A673 (cell line): ENCODE results near the gene CLSTN1. TPM values are rescaled to one million over a fixed set of nuclear protein-coding genes. Genes with fewer than 3 reads are reported as not detected.

ENCODE experiments used
- BruUV-seq: library from RNA; stranded (reverse); fragments of 400-500 nt; replicated peaks from 2 replicates; lab custom pipeline; 2021; lab: Mats Ljungman, UMichigan
- CTCF ChIA-PET: fragments of 300-600 bp; sonication (Branson Sonifier 250); formaldehyde crosslinking; loops from one replicate; lab custom pipeline; 2022; ENCODE audit warnings: antibody characterized with exemption; lab: Charles Lee
- POLR2A ChIA-PET: fragments of 300-600 bp; sonication (Branson Sonifier 250); formaldehyde crosslinking; loops from one replicate; lab custom pipeline; 2022; ENCODE audit warnings: antibody characterized with exemption; ENCODE audit not compliant: low non-redundant PET; lab: Charles Lee
- DNase-seq: peaks from one replicate; pipeline ENCODE4 v3.0.0-alpha.2; 2015; ENCODE audit warnings: low spot score
- H3K27ac ChIP-seq: fragments of 200-600 bp; sonication (generic); 2 replicates; pipeline ENCODE4 v1.5.1; 2016; ENCODE audit warnings: mixed run types, low read depth, mild to moderate bottlenecking, mixed read lengths, antibody characterized with exemption, low read length; ENCODE audit not compliant: poor library complexity, severe bottlenecking
- H3K27me3 ChIP-seq: fragments of 200-600 bp; sonication (generic); replicated peaks from 2 replicates; pipeline ENCODE4 v1.6.1; 2017; ENCODE audit warnings: mixed run types, low read depth, mild to moderate bottlenecking, mixed read lengths, antibody characterized with exemption, low read length; ENCODE audit not compliant: insufficient read depth, poor library complexity
- H3K36me3 ChIP-seq: fragments of 200-600 bp; sonication (generic); 2 replicates; pipeline ENCODE4 v1.6.1; 2016; ENCODE audit warnings: mixed run types, mild to moderate bottlenecking, mixed read lengths, antibody characterized with exemption, low read length; ENCODE audit not compliant: insufficient read depth, poor library complexity, severe bottlenecking
- H3K4me1 ChIP-seq: fragments of 200-600 bp; sonication (generic); 2 replicates; pipeline ENCODE4 v1.6.1; 2017; ENCODE audit warnings: mixed run types, mild to moderate bottlenecking, mixed read lengths, antibody characterized with exemption, low read length; ENCODE audit not compliant: insufficient read depth, poor library complexity, severe bottlenecking
- H3K4me3 ChIP-seq: fragments of 200-600 bp; sonication (generic); 2 replicates; pipeline ENCODE4 v1.5.1; 2016; ENCODE audit warnings: low read depth, mixed run types, mild to moderate bottlenecking, mixed read lengths, low read length; ENCODE audit not compliant: poor library complexity, severe bottlenecking
- H3K9me3 ChIP-seq: fragments of 200-600 bp; sonication (generic); 2 replicates; pipeline ENCODE4 v1.6.1; 2016; ENCODE audit warnings: mixed run types, low read depth, mild to moderate bottlenecking, mixed read lengths, antibody characterized with exemption, low read length; ENCODE audit not compliant: poor library complexity, severe bottlenecking
- EZH2 ChIP-seq: fragments of 200-600 bp; sonication (generic); IDR thresholded peaks from 2 replicates; pipeline ENCODE4 v1.6.1; 2017; ENCODE audit warnings: borderline replicate concordance, low read depth, mild to moderate bottlenecking, mixed read lengths, antibody characterized with exemption, low read length; ENCODE audit not compliant: poor library complexity, severe bottlenecking
- intact Hi-C: fragments of 100-400 bp; cut with micrococcal nuclease; formaldehyde crosslinking; loops from one replicate; pipeline ENCODE4 v1.10.0; 2022; ENCODE audit not compliant: unreplicated experiment
- total RNA-seq: library from RNA; stranded (reverse); gene quantifications from 2 replicates; pipeline ENCODE4 v1.2.3, GENCODE V29; 2021
- TF ChIP-seq, protein P1 (sequence below): fragments of 300-800, 200-600 bp; sonication (generic); conservative IDR thresholded peaks from 2 replicates; pipeline ENCODE4 v1.5.1; 2017; ENCODE audit warnings: low read depth, mild to moderate bottlenecking, antibody characterized with exemption, low read length, moderate library complexity, mixed read lengths

Gene CLSTN1
- total RNA-seq, 1 experiment from 2014 or later = 77.4 TPM

DNA sequence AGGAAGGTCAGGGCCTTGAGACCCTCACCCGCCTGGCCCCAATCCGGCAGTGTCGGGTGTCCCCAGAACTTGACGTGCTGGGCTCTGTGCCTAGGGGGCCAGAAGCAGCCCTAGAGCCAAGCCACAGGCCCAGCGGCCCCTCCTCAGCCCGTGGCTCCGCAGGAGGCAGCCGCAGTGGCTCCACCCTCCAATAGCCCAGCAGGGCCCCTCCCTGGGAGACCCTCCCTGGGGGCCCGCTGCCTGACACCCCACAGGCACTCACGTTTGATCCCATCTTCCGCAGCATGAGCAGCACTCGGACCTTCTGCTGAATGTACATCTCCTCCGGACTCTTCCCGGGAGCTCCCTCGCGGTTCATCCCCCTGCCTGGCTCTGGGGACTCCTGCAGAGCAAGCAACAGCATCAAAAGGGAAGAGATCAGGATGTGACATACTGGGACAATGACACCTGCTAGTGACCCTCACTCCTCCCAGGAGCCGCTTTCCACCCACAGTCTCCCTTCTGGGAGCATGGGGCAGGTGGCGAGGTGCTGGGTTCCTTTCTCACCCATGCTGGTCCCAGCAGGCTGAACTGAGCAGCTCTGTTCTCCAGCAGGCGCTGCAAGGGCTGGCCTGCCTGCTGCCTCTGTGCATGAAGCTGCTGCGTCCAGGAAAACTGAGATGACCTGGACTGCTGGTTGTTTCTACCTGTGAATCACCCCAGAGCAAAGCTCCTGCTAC is 48.1 kb upstream of the CLSTN1 start:
- CTCF ChIA-PET = interaction anchor here (0.6 kb wide), 2 partner anchors 42 to 207 kb away, joined by 5 to 12 read pairs; no protein-coding TSS in a partner anchor
- Histone ChIP-seq H3K4me1 (peaks cover 10% of the 10 kb centered on the region), H3K27ac (no peak overlapping the region), H3K9me3 (no peaks in the 10 kb centered on the region), H3K4me3 (no peak overlapping the region), H3K36me3 (no peaks in the 10 kb centered on the region), H3K27me3 (no peaks in the 10 kb centered on the region)
- BruUV-seq = no TSS peak
- POLR2A ChIA-PET = no interaction called here
- DNase-seq = no peak
- intact Hi-C loops = no loop called here
- TF ChIP-seq, protein P1, sequence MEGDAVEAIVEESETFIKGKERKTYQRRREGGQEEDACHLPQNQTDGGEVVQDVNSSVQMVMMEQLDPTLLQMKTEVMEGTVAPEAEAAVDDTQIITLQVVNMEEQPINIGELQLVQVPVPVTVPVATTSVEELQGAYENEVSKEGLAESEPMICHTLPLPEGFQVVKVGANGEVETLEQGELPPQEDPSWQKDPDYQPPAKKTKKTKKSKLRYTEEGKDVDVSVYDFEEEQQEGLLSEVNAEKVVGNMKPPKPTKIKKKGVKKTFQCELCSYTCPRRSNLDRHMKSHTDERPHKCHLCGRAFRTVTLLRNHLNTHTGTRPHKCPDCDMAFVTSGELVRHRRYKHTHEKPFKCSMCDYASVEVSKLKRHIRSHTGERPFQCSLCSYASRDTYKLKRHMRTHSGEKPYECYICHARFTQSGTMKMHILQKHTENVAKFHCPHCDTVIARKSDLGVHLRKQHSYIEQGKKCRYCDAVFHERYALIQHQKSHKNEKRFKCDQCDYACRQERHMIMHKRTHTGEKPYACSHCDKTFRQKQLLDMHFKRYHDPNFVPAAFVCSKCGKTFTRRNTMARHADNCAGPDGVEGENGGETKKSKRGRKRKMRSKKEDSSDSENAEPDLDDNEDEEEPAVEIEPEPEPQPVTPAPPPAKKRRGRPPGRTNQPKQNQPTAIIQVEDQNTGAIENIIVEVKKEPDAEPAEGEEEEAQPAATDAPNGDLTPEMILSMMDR = no peak
- no peak for TF ChIP-seq EZH2

DNA sequence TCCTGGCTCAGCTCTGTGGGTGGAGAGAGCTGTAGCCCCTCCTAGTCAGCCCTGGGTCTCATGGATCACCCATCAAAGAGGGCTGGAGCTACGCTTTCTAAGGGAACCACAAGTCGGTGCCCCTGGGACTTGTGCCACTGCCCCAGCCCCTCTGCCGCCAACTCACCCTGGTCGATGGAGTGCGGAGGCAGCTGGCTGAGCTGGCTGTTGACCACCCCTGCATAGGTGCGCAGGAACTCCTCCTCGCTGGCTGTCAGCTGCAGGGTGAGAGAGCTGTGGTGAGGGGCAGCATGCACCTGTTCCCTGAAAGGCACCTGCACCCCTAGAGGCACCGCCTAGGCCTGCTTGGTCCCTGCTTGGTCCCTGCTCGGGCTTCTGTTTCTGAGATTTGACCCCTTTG is 47.3 kb upstream of the CLSTN1 start:
- no peak overlapping the region for H3K4me3 ChIP-seq
- H3K27me3 ChIP-seq = no peaks in the 10 kb centered on the region
- BruUV-seq = no TSS peak
- no peak for TF ChIP-seq EZH2
- TF ChIP-seq, protein P1 = no peak
- H3K4me1 ChIP-seq = peaks cover 10% of the 10 kb centered on the region
- no peaks in the 10 kb centered on the region for H3K9me3 ChIP-seq
- ChIA-PET POLR2A (no interaction called here), CTCF (interaction anchor here (0.6 kb wide), 1 partner anchor 41 kb away, joined by 12 read pairs; no protein-coding TSS in a partner anchor)
- intact Hi-C loops = no loop called here
- no peak overlapping the region for H3K27ac ChIP-seq
- DNase-seq = no peak
- no peaks in the 10 kb centered on the region for H3K36me3 ChIP-seq

DNA sequence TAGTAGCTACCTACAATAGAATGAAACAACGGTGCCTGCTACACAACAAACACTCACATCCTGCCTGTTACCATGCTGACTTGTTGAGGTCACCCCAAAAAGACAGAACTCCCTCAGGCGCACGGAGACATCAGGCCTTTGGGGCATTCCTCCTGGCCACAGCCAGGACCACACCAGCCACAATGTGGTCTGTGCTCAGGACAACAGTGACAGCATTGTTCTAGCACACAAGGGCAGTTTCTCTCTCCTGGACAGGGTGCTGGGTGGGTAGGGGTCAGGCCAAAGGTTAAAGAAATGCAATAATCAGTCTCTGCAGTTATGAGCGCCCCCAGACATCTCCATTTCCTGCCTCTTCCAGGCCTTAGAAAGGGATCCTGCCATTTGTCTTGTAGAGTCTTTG is 46.8 kb upstream of the CLSTN1 start:
- peaks cover 6% of the 10 kb centered on the region for H3K4me1 ChIP-seq

More for the DNA sequence above, 46.8 kb upstream of the CLSTN1 start:
- no peak overlapping the region for H3K4me3 ChIP-seq
- H3K27me3 ChIP-seq = no peaks in the 10 kb centered on the region
- CTCF ChIA-PET = no interaction called here
- H3K36me3 ChIP-seq = no peaks in the 10 kb centered on the region
- no peaks in the 10 kb centered on the region for H3K9me3 ChIP-seq
- intact Hi-C loops = no loop called here
- no TSS peak for BruUV-seq
- no peak for TF ChIP-seq EZH2
- TF ChIP-seq, protein P1 = no peak
- H3K27ac ChIP-seq = no peak overlapping the region
- POLR2A ChIA-PET = no interaction called here
- DNase-seq = no peak
